H1 (cell line): ENCODE results near the gene CFAP61. TPM values are rescaled to one million over a fixed set of nuclear protein-coding genes. Genes with fewer than 3 reads are reported as not detected.

Source experiments
- CBX8 ChIP-seq: fragments of 300-800, 300-1000 bp; sonication (generic); IDR thresholded peaks from 2 replicates; pipeline ENCODE4 v1.7.1; 2016; ENCODE audit warnings: low read depth, low read length, borderline replicate concordance
- CEBPB ChIP-seq: IDR thresholded peaks from 2 replicates; pipeline ENCODE4 v1.6.1; 2012; ENCODE audit warnings: low read depth, low read length
- CHD7 ChIP-seq: fragments of 300-600 bp; sonication (generic); IDR thresholded peaks from 2 replicates; pipeline ENCODE4 v1.7.1; 2012; ENCODE audit warnings: low read length, moderate library complexity, mild to moderate bottlenecking, inconsistent platforms; ENCODE audit not compliant: insufficient replicate concordance
- HDAC6 ChIP-seq: IDR thresholded peaks from one replicate; pipeline ENCODE4 v1.7.1; 2012; ENCODE audit warnings: low read depth, mild to moderate bottlenecking, inconsistent platforms, low read length, moderate library complexity
- JUND ChIP-seq: IDR thresholded peaks from 2 replicates; pipeline ENCODE4 v1.6.1; 2011; ENCODE audit warnings: mild to moderate bottlenecking, improper control_type of control experiment, low read length
- POLR2A ChIP-seq, 2 experiments: IDR thresholded peaks; 1 replicate in 1 of 2; 2 replicates in 1 of 2; pipeline ENCODE4 v1.6.1; 2011; ENCODE audit warnings: low read depth in 2 of 2, low read length in 2 of 2, mild to moderate bottlenecking in 2 of 2; ENCODE audit errors: control extremely low read depth in 1 of 2
- TAF7 ChIP-seq: optimal IDR thresholded peaks from 2 replicates; pipeline ENCODE3; 2011; ENCODE audit warnings: low read depth, mild to moderate bottlenecking, inconsistent platforms, low read length, moderate library complexity, borderline replicate concordance
- TBP ChIP-seq: IDR thresholded peaks from 2 replicates; pipeline ENCODE4 v1.6.1; 2011; ENCODE audit warnings: low read depth, low read length, improper control_type of control experiment
- TCF12 ChIP-seq: IDR thresholded peaks from 2 replicates; pipeline ENCODE4 v1.6.1; 2011; ENCODE audit warnings: low read depth, mild to moderate bottlenecking, low read length
- polyA plus RNA-seq, 7 experiments: library from polyadenylated mRNA; depleted of rRNA in 3 of 7; stranded (reverse) in 5 of 7; unstranded in 2 of 7; fragments of >200 nt in 5 of 7; fragments of 200-250 nt in 2 of 7; gene quantifications; 1 replicate in 5 of 7; 2 replicates in 1 of 7; 4 replicates in 1 of 7; pipeline versions ENCODE4 v1.2.1 to v1.2.3, GENCODE V29; 2011 to 2013; ENCODE audit warnings: missing spikeins in 2 of 7, mixed read lengths in 2 of 7
- total RNA-seq: library from RNA; stranded (reverse); fragmentation: NEBNext Ultra II Directional; extraction: Animal tissue kit (Norgen Biotek cat#: 25700); gene quantifications from 2 replicates; pipeline ENCODE4 v1.2.1, GENCODE V29; 2021

CFAP61 gene
- total and polyA plus RNA-seq, 2 of the 8 experiments (the other 6 are each of a cell fraction or from before 2014, with no cell fraction given): 0.29 to 0.61 TPM

GRCh38 chr20:20386192-20386591, 333.9 kb downstream of the CFAP61 start (continued):
- TF ChIP-seq CHD7: no peak
- TF ChIP-seq TBP: no peak
- TF ChIP-seq CBX8: no peak
- TF ChIP-seq POLR2A (IDR thresholded peaks at IDR 0.05; ENCODE audit: control extremely low read depth in 1 of 2, low read depth in 2 of 2, low read length in 2 of 2): no peak
- TF ChIP-seq CEBPB: no peak
- TF ChIP-seq TAF7: no peak
- TF ChIP-seq JUND: no peak
- TF ChIP-seq HDAC6: no peak
- TF ChIP-seq TCF12: no peak
